ENCODE measurements around the gene RSPH9.
A peak's percentile ranks its signal among the peaks of the same experiment; 100 is the strongest.
"Not testable (repeated sequence)": the region's sequence is repeated elsewhere in the genome, so short reads cannot be mapped to it uniquely, and the experiment has no call there.

Gene RSPH9

DNA sequence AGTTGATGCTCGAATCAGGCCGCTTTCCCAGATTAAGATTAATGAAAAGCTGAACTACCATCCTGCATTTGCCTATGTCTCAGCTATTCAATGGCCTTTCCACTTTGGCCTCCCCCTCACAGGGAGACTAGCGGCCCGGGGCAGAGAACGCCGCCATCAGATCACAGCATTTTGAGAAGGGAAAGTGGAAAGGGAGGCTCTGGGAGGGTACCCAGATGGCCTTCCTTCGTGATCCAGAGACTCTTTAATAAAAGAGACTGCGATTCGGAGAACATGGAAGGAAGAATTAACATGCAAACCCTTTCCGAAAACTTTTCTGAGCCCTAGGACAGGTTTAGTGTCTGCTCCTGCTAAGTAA is 42.2 kb downstream of the RSPH9 start:
- no peak for DNase-seq (ENCODE audit: low spot score)

DNA sequence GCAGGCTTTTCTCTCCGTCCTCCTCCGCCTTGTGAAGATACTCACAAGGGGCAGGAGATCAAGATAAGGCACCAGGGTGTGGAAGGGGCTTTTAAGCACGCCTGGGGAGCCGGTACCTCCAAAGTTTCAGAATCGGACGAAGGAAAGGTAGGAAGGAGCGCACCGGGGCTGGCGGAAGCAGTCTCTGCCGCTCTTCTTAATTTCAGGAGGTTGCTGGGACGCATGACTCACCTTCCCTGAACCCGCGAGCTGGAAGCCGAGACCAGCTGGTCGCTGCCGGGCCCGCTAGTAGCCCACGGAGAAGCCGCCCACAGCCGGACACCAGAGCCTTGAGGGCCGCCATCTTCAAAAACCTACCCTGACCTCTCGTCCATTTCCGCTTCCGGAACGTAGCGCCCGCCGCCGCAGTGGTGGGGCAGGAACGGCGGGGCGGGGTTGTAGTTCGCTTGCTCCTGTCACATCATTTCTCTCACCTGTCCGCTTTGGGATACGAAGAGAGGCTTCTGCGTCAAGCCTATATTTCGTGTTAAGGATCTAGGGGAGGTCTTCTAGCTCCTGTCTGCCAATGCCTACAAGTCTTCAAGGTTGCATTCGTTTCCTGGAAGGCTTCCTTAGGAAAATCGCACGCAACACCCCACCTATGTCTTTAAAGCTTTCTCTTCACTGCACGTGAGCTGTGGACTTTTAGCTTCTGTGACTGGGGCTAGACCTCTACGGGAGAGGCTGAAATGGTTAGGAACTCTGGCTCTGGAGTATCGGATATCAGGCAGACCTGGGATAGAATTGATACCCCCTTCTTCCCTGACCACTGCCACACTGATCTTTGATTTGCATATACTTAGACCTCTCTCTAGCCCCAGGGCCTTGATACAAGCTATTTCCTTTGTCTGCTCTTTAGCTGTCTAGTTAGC is 42.9 kb downstream of the RSPH9 start, which contains the start of gene MRPS18A:
MRPS18A (minus strand) TSS at position 355 of the 911 bp plus-strand sequence; CDS start at position 343, 12 bp downstream.
- peak; percentile 75 for DNase-seq (ENCODE audit: low spot score)

DNA sequence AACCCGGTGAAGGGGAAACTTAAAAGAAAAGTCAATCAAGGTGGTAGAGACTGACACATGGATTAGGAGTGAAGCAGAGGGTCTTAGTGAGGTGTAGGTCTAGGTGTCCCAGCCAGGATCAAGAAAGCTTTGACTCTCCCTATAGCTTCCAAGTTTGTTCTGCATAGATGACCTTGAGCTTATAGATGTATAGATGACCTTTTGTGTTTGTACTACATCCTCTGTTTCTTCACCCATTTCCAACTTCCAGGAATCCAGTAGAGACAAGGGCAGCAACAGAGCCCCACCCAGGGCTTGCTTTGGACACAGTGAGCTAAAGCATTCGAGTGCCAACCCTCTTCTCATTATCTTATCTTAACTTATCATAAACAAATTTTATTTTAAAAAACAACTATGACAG is 44.6 kb downstream of the RSPH9 start:
- no peak for DNase-seq (ENCODE audit: low spot score)

DNA sequence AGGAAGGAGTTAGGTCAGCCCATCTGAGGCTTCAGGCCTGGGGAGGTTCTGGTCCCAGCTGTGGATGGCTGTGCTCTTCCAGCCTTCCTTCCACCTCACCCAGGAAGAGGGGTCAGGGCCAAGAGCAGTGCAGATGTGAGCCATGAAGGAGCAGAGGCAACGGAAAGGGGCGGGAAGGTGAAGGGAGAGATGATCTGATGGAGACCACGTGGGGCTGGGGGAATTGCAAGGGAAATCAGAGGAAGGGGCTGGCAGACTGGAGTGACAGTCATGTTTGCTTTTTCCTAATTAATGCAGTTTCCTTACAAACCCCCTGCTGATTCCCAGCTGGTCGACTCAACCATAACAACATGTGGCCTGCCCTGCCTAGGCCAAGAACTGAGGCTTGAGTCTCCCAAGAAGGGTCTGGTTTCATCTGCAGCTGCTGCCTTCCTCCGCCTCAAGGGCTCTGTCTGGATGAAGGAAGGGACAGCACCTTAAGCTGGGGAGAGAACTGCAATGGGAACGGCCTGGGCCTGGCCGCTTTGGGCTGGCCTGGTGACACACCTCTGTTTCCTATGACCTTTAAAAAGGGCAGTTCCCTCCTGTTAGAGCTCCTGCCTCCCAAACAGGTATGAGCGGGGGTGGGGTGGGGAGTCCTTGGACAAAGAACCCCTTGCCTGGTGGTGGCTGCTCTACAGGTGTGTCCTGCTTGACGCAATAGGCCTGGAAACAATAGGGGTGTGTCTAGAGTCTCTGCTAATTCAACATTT is 50.6 kb downstream of the RSPH9 start:
- no peak for DNase-seq (ENCODE audit: low spot score)

DNA sequence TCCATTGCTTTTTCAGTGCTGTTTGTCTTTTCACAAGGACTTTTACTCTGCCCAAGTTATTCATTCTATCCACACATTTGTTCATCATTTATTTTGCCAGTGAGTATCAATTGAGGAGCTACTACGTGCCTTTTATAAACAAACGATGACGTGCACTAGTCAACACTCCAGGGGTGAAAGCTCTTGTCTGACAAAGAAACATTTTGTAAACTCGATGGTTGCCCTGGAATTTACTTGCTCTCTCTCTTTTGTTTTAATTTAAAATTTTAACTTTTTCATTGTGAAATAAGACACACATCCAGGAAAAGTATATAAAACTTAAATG is 51.1 kb downstream of the RSPH9 start:
- no peak for DNase-seq (ENCODE audit: low spot score)

DNA sequence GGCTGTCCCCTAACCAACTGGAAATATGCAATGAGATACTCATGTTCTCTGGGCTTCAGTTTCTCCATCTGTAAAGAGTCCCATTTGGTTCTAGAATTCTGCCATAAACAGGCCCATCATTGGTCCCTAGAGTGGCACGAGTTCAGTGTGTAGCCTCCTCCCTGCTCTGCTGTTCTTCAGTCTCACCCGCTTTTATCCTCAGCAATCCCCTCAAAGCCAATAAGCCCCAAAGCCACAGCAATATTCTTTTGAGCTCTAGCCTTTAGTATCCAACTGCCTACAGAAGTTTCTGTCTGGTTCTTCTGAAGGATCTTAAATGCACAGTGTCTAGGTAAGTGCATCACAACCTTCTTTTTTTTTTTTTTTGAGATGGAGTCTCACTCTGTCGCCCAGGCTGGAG is 52.6 kb downstream of the RSPH9 start:
- DNase-seq (ENCODE audit: low spot score): no peak

DNA sequence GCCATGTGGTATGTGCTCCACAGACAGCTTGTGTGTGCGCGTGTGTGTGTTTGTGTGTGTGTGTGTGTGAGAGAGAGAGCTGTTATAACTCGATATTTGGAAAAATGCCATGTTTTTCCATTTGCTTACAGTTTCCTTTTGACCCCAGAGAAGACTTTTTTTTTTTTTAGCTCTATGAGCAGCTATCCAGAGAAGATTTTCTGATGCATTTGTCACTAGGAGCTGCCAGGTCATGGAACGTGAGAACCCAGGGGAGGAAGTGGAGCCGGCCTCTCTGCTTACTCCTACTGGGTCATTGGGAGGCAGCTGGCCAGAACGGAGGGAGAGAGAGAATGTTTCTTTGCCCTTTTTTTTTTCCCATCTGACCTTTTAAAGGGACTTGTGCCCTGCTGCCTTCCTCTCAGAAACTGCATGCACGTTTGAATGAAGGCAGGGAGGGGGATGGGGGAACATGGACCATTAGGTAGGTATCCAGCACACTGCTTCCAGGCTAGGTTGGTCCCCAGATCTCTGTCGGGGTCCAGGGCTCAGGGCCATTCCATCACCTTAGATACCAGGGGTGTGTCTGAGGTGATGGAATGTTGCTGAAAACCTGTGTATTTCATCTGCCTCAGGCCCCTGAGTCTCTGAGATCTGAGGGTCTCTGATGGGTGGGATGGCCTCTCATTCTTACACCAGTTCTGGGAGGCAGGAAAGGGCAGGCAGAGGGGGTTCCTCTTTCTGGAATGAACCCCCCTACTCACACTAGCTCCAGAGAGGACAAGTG is 53.9 kb downstream of the RSPH9 start:
- DNase-seq (ENCODE audit: low spot score): no peak

DNA sequence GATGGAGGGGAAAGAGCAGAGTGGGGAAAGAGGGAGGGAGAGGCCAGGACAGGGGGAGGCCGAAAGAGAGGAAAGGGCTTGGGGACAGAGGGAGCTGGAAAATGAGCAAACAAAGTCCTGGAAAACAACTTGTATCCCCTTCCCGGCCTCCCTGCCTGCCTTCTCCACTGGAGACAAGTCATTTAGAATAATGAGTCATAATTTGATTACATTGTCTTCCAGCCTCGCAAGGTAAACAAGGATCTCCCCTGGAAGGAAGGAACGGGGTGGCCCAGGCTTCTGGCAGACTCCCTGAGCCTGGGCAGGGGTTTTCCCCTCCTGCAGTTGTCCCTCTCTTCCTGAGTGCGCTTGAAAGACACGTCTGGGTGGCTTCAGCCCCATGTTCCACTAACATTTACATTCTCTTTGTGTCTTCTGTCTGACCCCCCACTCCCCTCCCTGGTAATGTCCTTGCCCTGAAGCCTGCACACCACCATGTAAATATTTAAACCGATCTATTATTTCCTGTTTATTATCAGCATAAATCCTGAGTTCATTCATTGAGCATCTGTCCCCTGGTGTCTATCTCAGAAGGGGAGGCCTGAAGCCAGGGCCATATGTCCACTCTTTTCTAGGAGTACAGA is 54.8 kb downstream of the RSPH9 start:
- DNase-seq (ENCODE audit: low spot score): no peak

DNA sequence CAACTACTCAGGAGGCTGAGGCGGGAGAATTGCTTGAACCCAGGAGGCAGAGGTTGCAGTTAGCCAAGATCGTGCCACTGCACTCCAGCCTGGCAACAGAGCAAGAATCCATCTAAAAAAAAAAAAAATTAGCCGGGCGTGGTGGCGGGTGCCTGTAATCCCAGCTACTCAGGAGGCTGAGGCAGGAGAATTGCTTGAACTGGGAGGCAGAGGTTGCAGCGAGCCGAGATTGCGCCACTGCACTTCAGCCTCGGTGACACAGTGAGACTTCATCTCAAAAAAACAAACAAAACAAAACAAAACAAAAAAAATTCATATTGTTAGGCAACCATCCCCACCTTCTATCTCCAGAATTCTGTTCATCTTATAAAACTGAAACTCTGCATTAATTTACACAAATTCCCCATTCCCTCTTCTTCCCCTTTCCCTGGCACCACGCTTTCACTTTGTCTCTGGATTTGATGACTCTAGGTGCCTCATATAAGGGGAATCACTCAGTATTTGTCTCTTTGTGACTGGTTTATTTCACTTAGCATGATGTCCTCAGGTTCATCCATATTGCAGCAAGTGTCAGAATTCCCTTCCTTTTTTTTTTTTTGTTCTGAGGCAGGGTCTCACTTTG is 56.2 kb downstream of the RSPH9 start:
- not testable (repeated sequence) for DNase-seq (ENCODE audit: low spot score)

DNA sequence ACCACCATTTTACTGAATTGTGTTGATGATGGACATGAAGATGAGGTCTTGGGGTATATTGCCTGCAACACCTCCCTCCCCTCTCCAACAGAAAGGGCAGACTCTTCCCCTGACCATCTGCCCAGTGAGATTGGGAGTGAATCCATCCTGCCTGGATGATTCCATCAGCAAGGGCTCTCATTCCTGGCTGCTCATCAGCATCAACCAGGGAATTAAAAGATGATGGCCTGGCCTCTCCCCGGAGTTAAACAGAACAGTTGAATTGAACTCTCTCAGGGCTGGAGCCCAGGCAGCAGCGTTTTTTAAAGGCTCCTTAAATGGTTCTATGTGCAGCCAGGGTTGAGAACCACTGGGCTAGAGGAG is 57.3 kb downstream of the RSPH9 start:
- no peak for DNase-seq (ENCODE audit: low spot score)

DNA sequence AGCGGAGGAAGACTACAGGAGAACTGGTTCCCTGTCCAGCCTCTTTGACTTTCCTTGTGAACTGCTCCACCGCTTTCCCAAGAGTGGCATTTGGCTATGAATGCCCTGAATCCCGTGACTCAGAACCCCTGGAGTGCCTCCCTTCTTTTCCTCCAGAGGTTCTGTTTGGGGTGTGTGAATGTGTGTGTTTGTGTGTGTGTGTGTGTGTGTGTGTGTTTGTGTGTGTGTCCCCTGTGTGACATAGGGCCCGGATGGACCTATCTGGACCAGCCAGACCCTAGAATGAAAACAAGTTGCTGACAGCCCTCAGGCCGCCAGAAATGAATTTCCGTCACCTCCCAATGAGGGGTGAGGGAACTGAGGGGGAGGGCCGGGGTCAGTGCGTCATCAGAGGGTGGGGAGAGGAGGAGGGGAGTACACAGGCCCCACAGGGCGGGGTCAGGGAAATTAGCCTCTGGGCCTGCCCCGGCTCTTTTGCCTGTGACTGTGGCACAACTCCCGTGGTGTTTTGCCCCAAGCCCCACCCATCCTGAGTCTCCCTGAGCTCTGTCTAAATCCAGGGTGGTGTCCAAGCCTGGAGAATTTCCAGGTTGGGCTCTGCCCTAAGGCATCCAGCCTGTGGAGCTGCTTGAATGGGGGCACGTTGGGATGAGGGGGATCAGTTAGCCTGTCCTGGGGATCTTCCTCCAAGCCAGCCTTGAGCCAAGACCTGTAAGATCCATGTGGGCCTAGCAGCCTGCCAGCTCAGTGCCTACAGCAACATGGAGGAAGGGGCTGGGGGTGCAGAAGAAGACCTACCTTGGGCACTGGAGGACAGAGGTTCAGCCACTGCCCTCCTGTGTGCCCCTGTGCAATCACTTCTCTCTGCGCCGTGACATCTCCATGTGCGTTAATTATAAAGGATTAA is 58.0 kb downstream of the RSPH9 start:
- peak; percentile 10 for DNase-seq (ENCODE audit: low spot score)

DNA sequence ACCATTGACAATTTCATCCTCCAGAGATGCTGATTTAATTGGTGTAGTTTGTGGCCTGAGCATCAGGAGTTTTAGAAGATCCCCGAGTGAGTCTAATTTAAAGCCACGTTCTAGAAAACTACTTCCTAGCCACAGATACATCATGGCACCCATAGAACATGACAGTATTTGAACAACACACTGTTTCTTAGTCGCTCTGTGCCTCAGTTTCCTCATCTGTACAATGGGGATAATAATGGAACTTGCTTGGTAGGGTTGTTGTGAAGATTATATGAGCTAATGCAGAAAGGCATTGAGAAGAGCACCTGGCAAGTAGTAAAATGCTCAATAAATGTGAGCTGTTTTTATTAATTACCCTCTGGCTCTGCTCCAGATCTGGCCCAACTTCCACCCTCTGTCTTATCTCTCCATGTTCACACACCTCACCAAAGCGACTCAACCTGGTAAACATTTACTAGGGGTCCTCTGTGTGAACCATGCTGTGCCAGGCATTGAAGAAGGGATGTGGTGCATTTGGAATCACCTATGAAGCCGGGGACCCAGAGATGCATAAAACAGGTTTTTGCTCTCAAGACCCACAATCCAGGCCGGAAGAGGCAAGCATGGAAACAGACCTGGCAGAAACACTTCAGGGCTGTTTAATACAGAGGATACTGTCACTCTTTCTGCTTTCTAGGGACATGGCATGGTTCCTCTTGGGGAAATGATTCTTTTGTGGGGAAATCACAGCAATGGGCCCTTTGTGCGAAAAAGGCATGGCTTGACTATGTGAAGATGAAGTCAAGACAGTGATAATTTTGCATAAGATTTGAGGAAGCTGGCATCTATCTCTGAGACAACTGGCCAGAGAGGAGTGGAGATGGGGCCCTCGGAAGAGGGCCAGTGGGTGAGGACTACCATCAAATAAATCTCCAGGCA is 58.9 kb downstream of the RSPH9 start:
- DNase-seq (ENCODE audit: low spot score): no peak

DNA sequence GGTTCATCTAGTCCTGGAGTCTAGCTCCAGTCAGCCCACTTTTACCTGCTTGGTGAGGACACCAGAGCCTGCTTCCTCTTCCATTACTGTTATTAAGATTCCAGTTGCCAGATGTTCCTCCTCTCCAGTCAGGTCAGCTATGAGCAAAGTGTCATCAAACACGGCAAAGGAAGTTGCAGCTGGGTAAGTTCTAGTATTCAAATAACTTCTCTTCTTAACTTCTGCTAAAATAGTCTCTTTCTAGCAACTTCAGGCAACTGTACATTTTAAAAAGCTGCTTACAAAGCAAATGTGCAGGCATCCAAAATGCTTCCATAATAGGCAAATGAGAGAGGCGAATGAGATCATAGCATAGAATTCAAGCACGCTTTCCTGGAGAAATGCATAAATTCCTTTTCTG is 61.2 kb downstream of the RSPH9 start:
- DNase-seq (ENCODE audit: low spot score): peak; percentile 12

DNA sequence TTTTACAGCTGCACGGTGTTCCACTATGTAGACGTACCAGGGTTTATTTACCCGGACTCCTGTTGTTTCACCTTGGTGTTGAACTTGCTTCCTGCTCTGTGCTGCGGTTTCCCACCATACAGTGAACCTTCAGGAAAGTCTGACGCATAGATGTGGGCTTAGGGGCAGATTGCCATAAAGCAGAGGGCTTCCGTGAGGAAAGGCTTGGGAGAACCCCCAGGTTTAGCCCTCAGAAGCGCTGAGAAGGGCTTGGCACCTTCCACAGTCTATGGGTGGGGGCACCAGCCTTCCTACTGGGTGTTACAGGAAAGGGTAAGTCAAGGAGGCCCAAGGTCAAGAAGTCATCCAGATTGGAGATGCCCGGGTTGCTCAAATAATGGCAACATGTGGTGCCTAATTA is 62.0 kb downstream of the RSPH9 start:
- DNase-seq (ENCODE audit: low spot score): no peak

DNA sequence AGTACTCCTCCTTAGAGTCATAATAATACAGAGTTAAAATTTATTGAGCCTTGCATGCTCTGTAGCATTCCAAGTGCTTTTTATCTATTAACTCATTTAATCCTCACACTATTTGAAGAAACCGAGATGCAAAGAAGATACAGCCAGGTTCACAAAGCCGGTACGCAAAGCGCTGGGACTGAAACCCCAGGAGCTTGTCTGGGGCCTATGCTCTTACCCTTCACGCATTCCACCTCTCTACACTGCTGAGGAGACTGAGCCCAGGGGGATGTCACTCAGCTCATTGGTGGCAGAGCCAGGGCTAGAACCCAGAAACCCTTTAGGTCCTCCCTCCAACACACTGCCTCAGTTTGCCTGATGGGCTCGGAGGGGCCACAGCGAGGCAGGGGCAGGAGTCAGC is 62.4 kb downstream of the RSPH9 start:
- DNase-seq (ENCODE audit: low spot score): no peak

DNA sequence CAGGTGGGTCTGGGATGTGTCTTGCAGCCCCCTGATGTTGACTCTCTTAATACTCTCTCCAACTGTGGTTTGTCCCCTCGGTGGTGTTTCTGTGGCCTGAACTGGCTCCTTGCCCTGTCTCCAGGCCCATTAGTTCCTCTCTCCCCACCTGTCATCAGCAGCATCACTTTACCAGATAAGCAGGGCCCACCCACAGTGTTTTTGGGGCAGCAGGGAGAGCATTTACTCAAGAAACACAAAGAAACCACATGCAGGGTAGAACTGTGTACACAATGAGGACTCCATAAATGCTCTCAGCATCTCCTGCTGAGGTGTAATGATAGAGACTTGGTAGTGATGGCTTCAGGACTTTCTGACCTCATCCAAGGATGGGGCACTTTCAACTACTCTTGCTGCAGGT is 62.9 kb downstream of the RSPH9 start:
- DNase-seq (ENCODE audit: low spot score): no peak

DNA sequence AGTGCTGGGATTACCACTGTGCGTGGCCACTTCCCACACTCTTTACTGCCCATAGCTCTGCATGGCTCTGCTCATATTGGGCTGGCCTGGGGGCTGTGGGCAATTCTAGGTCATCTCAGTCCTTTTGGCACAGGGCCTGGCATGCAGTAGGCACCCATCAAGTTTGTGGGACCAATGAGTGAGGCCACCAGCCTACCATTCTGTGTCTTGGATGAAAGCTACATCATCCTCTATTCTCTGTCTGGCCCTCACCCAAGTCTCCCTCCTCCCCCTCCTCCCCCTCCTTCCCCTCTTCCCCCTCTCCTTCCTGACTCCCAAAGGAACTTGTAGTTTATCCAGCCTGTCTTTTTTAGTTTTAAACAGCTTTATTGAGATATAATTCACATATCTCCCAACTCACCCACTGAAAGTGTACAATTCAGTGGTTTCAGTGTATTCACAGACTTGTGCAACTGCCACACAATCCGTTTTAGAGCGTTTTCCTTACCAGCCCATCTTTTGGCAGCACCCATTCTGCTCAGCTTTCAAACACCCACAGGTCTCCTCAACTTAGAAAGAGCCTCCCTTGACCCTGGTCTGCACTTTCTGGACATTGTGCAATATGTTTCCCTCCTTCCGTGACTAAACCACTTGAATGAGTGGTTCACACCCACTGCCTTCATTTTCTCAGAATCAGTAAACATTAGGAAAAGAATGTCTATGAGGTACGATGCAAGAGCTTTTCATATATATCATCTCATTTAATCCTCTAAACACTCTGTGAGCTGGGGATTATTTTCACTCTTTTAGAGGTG is 64.2 kb downstream of the RSPH9 start:
- no peak for DNase-seq (ENCODE audit: low spot score)

DNA sequence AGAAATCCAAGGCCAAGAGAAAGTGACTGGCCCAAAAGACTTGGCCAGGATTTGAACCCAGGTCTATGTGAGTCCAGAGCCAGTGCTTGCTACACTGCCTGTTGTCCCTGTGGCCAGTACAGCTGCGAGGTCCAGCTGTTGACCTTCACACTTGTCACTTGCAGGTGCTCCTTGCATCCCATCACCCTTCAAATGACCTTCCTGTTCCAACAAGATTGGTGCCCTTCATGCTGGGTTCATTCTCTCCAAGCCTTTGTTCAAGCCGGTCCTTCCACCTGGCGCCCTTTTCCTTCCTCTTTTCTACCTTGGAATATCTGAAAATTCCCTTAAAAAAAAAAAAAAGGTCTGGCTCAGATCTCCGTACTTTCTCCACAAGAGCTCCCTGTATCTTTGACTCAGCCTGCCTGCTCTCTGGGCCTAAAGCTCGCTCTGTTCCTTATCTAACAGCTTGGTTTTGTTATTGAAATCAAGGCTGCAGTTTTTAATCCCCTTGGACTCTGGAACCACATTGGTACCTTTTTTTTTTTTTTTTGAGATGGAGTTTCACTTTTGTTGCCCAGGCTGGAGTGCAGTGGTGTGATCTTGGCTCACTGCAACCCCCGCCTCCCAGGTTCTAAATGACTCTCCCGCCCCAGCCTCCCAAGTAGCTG is 64.9 kb downstream of the RSPH9 start:
- DNase-seq (ENCODE audit: low spot score): no peak
